HEK293T (cell line): Measurements from ENCODE around the gene AJM1.

Source experiments
- BHLHE40 ChIP-seq: fragments of 450-650 bp; IDR thresholded peaks from 2 replicates; pipeline ENCODE4 v1.6.1; 2016; ENCODE audit warnings: mild to moderate bottlenecking, moderate library complexity, borderline replicate concordance
- CTBP1 ChIP-seq: fragments of 450-650 bp; IDR thresholded peaks from 2 replicates; pipeline ENCODE4 v1.6.1; 2016; ENCODE audit warnings: borderline replicate concordance
- ELF4 ChIP-seq: fragments of 450-650 bp; IDR thresholded peaks from 2 replicates; pipeline ENCODE4 v1.6.1; 2017; ENCODE audit warnings: antibody characterized with exemption
- FOXA1 ChIP-seq: fragments of 450-650 bp; IDR thresholded peaks from 2 replicates; pipeline ENCODE4 v1.6.1; 2016; ENCODE audit warnings: mild to moderate bottlenecking
- L3MBTL2 ChIP-seq: fragments of 450-650 bp; conservative IDR thresholded peaks from 2 replicates; pipeline ENCODE4 v1.6.1; 2016; ENCODE audit warnings: mild to moderate bottlenecking
- SP1 ChIP-seq: fragments of 450-650 bp; IDR thresholded peaks from 2 replicates; pipeline ENCODE4 v1.6.1; 2017
- SUZ12 ChIP-seq: fragments of 450-650 bp; IDR thresholded peaks from 2 replicates; pipeline ENCODE4 v1.6.1; 2016; ENCODE audit warnings: mild to moderate bottlenecking
- TF ChIP-seq, protein P1 (sequence below): fragments of 450-650 bp; IDR thresholded peaks from 2 replicates; pipeline ENCODE4 v1.6.1; 2016

- no peak for TF ChIP-seq ELF4
- TF ChIP-seq FOXA1 = no peak
- no peak for TF ChIP-seq L3MBTL2
- TF ChIP-seq, protein P1, sequence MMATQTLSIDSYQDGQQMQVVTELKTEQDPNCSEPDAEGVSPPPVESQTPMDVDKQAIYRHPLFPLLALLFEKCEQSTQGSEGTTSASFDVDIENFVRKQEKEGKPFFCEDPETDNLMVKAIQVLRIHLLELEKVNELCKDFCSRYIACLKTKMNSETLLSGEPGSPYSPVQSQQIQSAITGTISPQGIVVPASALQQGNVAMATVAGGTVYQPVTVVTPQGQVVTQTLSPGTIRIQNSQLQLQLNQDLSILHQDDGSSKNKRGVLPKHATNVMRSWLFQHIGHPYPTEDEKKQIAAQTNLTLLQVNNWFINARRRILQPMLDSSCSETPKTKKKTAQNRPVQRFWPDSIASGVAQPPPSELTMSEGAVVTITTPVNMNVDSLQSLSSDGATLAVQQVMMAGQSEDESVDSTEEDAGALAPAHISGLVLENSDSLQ = no peak
- no peak for TF ChIP-seq SP1
- TF ChIP-seq SUZ12 = no peak
- no peak for TF ChIP-seq CTBP1
- no peak for TF ChIP-seq BHLHE40
Measured at GRCh38 chr9:136832581-136832980, 9.7 kb upstream of the AJM1 start.
